MM.1S (cell line): Measurements from ENCODE around the gene ST6GAL1.

ENCODE experiments used
- DNase-seq: peaks from one replicate; pipeline ENCODE4 v3.0.0-alpha.2; 2015
- H2AFZ ChIP-seq: fragments of 300-600 bp; sonication (generic); 2 replicates; pipeline ENCODE4 v1.6.0; 2016; ENCODE audit warnings: antibody characterized with exemption, low read length
- H3F3A ChIP-seq: fragments of 300-600 bp; sonication (generic); 2 replicates; pipeline ENCODE4 v1.6.1; 2016; ENCODE audit warnings: mild to moderate bottlenecking, antibody characterized with exemption, low read length, moderate library complexity, mixed read lengths; ENCODE audit not compliant: insufficient read depth
- H3K27ac ChIP-seq: fragments of 300-600 bp; sonication (generic); 2 replicates; pipeline ENCODE4 v1.5.1; 2016; ENCODE audit warnings: mild to moderate bottlenecking, low read length
- H3K27me3 ChIP-seq: fragments of 300-600 bp; sonication (generic); replicated peaks from 2 replicates; pipeline ENCODE4 v1.6.0; 2016; ENCODE audit warnings: low read length; ENCODE audit not compliant: insufficient read depth
- H3K36me3 ChIP-seq: fragments of 300-600 bp; sonication (generic); replicated peaks from 2 replicates; pipeline ENCODE4 v1.6.1; 2016; ENCODE audit warnings: mild to moderate bottlenecking, low read length, mixed read lengths; ENCODE audit not compliant: insufficient read depth
- H3K4me1 ChIP-seq: fragments of 300-600 bp; sonication (generic); 2 replicates; pipeline ENCODE4 v1.6.1; 2016; ENCODE audit warnings: low read length, mixed read lengths
- H3K4me2 ChIP-seq: fragments of 300-600 bp; sonication (generic); 2 replicates; pipeline ENCODE4 v1.6.0; 2016; ENCODE audit warnings: low read depth, low read length
- H3K4me3 ChIP-seq: fragments of 300-600 bp; sonication (generic); 2 replicates; pipeline ENCODE4 v1.5.1; 2016; ENCODE audit warnings: low read length, mixed read lengths
- H3K79me2 ChIP-seq: fragments of 300-600 bp; sonication (generic); 2 replicates; pipeline ENCODE4 v1.6.1; 2016; ENCODE audit warnings: mixed run types, low read length, mixed read lengths
- H3K9ac ChIP-seq: fragments of 300-600 bp; sonication (generic); 2 replicates; pipeline ENCODE4 v1.6.1; 2016; ENCODE audit warnings: low read length, mixed read lengths
- H3K9me2 ChIP-seq: fragments of 300-600 bp; sonication (generic); replicated peaks from 2 replicates; pipeline ENCODE4 v1.6.1; 2016; ENCODE audit warnings: mild to moderate bottlenecking, low read length, mixed read lengths; ENCODE audit not compliant: insufficient read depth
- H3K9me3 ChIP-seq: fragments of 300-600 bp; sonication (generic); replicated peaks from 2 replicates; pipeline ENCODE4 v1.6.1; 2016; ENCODE audit warnings: mild to moderate bottlenecking, low read length, mixed read lengths; ENCODE audit not compliant: insufficient read depth
- H4K20me1 ChIP-seq: fragments of 300-600 bp; sonication (generic); 2 replicates; pipeline ENCODE4 v1.6.1; 2016; ENCODE audit warnings: mild to moderate bottlenecking, low read length, moderate library complexity, mixed read lengths; ENCODE audit not compliant: insufficient read depth
- EZH2 ChIP-seq: fragments of 300-600 bp; sonication (generic); optimal IDR thresholded peaks from 2 replicates; pipeline ENCODE3; 2017; ENCODE audit warnings: low read depth, mild to moderate bottlenecking, antibody characterized with exemption, low read length, mixed read lengths
- EZH2phosphoT487 ChIP-seq: fragments of 300-600 bp; sonication (generic); IDR thresholded peaks from 2 replicates; pipeline ENCODE4 v1.6.1; 2018; ENCODE audit warnings: antibody characterized with exemption, low read length
- TF ChIP-seq, protein P1 (sequence below): fragments of 300-600 bp; sonication (generic); IDR thresholded peaks from 2 replicates; pipeline ENCODE4 v1.5.1; 2016; ENCODE audit warnings: antibody characterized with exemption, low read length, mixed read lengths

ST6GAL1 gene

GRCh38 chr3:186985661-186986364 is 55.5 kb downstream of the ST6GAL1 start:
- peak overlapping the region; percentile 84 for H3K4me2 ChIP-seq
- peaks cover 24% of the 10 kb centered on the region for H3F3A ChIP-seq
- no peaks in the 10 kb centered on the region for H3K9me3 ChIP-seq
- no peaks in the 10 kb centered on the region for H4K20me1 ChIP-seq
- no peak for TF ChIP-seq EZH2phosphoT487
- no peak for TF ChIP-seq EZH2
- TF ChIP-seq, protein P1, sequence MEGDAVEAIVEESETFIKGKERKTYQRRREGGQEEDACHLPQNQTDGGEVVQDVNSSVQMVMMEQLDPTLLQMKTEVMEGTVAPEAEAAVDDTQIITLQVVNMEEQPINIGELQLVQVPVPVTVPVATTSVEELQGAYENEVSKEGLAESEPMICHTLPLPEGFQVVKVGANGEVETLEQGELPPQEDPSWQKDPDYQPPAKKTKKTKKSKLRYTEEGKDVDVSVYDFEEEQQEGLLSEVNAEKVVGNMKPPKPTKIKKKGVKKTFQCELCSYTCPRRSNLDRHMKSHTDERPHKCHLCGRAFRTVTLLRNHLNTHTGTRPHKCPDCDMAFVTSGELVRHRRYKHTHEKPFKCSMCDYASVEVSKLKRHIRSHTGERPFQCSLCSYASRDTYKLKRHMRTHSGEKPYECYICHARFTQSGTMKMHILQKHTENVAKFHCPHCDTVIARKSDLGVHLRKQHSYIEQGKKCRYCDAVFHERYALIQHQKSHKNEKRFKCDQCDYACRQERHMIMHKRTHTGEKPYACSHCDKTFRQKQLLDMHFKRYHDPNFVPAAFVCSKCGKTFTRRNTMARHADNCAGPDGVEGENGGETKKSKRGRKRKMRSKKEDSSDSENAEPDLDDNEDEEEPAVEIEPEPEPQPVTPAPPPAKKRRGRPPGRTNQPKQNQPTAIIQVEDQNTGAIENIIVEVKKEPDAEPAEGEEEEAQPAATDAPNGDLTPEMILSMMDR = no peak
- H3K4me3 ChIP-seq = peak overlapping the region; percentile 42; the same call in 1 of the 2 replicates
- H3K4me1 ChIP-seq = peaks cover 36% of the 10 kb centered on the region
- H3K9me2 ChIP-seq = no peaks in the 10 kb centered on the region
- peak; percentile 45 for DNase-seq
- H3K79me2 ChIP-seq = peaks cover 28% of the 10 kb centered on the region
- H3K27me3 ChIP-seq = no peaks in the 10 kb centered on the region
- peak overlapping the region; percentile 49; the same call in 1 of the 2 replicates for H3K9ac ChIP-seq
- H3K36me3 ChIP-seq = no peaks in the 10 kb centered on the region
- peak overlapping the region; percentile 49 for H2AFZ ChIP-seq
- peak overlapping the region; percentile 75 for H3K27ac ChIP-seq

GRCh38 chr3:186986406-186986805 is 56.1 kb downstream of the ST6GAL1 start:
- Histone ChIP-seq H2AFZ (peak overlapping the region; percentile 49), H3K27ac (peak overlapping the region; percentile 75), H3K79me2 (peaks cover 34% of the 10 kb centered on the region)

GRCh38 chr3:186986816-186987215 is 56.5 kb downstream of the ST6GAL1 start:
- H3K27ac ChIP-seq = peak overlapping the region; percentile 75
- TF ChIP-seq, protein P1 = no peak
- TF ChIP-seq EZH2 (no peak), EZH2phosphoT487 (no peak)
- H3F3A ChIP-seq = peaks cover 24% of the 10 kb centered on the region
- peak overlapping the region; percentile 42 for H3K4me3 ChIP-seq
- H3K9me3 ChIP-seq = no peaks in the 10 kb centered on the region
- peak overlapping the region; percentile 49; the same call in 1 of the 2 replicates for H3K9ac ChIP-seq
- no peaks in the 10 kb centered on the region for H3K36me3 ChIP-seq
- H3K4me2 ChIP-seq = peak overlapping the region; percentile 84
- peaks cover 38% of the 10 kb centered on the region for H3K79me2 ChIP-seq
- DNase-seq = no peak
- peak overlapping the region; percentile 49 for H2AFZ ChIP-seq
- peaks cover 36% of the 10 kb centered on the region for H3K4me1 ChIP-seq
- no peaks in the 10 kb centered on the region for H3K9me2 ChIP-seq
- no peaks in the 10 kb centered on the region for H3K27me3 ChIP-seq
- H4K20me1 ChIP-seq = no peaks in the 10 kb centered on the region

More at GRCh38 chr3:186986406-186986805, 56.1 kb downstream of the ST6GAL1 start:
- Histone ChIP-seq H3K9me2 (no peaks in the 10 kb centered on the region), H3K36me3 (no peaks in the 10 kb centered on the region), H3K4me1 (peaks cover 36% of the 10 kb centered on the region), H3K27me3 (no peaks in the 10 kb centered on the region), H4K20me1 (no peaks in the 10 kb centered on the region), H3K4me3 (peak overlapping the region; percentile 42), H3K9ac (peak overlapping the region; percentile 49), H3K4me2 (peak overlapping the region; percentile 84), H3K9me3 (no peaks in the 10 kb centered on the region), H3F3A (peaks cover 24% of the 10 kb centered on the region)
- no peak for TF ChIP-seq EZH2phosphoT487
- TF ChIP-seq, protein P1 = no peak
- TF ChIP-seq EZH2 = no peak
- peak; percentile 47 for DNase-seq
